Cerebellar nuclear complex (tissue), 1 donor: ENCODE measurements around the gene PPP1CB.

ENCODE experiments used
- DNase-seq, 2 experiments: peaks; one replicate each; lab custom pipeline; 2025; lab: John Stamatoyannopoulos, UW

The PPP1CB gene

GRCh38 chr2:28745225-28745624, 6.4 kb upstream of the PPP1CB start:
- no peak for DNase-seq

- no peak for DNase-seq
Measured at GRCh38 chr2:28745876-28746275, 5.8 kb upstream of the PPP1CB start.

- DNase-seq, result no peak
Measured at GRCh38 chr2:28746429-28747111, 5.1 kb upstream of the PPP1CB start.

- no peak for DNase-seq
Measured at GRCh38 chr2:28747714-28748113, 3.9 kb upstream of the PPP1CB start.

GRCh38 chr2:28748176-28748575, 3.5 kb upstream of the PPP1CB start:
- DNase-seq, result no peak

- no peak for DNase-seq
Measured at GRCh38 chr2:28748941-28749340, 2.7 kb upstream of the PPP1CB start.

GRCh38 chr2:28749526-28749925, 2.1 kb upstream of the PPP1CB start:
- no peak for DNase-seq

- no peak for DNase-seq
Measured at GRCh38 chr2:28750316-28751251, 1.0 kb upstream of the PPP1CB start.

GRCh38 chr2:28751956-28752630, 463 bp downstream of the PPP1CB start:
- DNase-seq, result peak in 1 of 2 experiments; percentile 56

GRCh38 chr2:28752631-28753376, 1.2 kb downstream of the PPP1CB start:
- DNase-seq, result no peak

- DNase-seq, result no peak
Measured at GRCh38 chr2:28754321-28754720, 2.7 kb downstream of the PPP1CB start.

- DNase-seq, result no peak
Measured at GRCh38 chr2:28755421-28755820, 3.8 kb downstream of the PPP1CB start.

- no peak for DNase-seq
Measured at GRCh38 chr2:28758459-28758858, 6.8 kb downstream of the PPP1CB start.

GRCh38 chr2:28761420-28761819, 9.8 kb downstream of the PPP1CB start:
- DNase-seq, result no peak

- DNase-seq, result no peak
Measured at GRCh38 chr2:28764909-28765711, 13.5 kb downstream of the PPP1CB start.

GRCh38 chr2:28766070-28766469, 14.4 kb downstream of the PPP1CB start:
- DNase-seq, result no peak

- no peak for DNase-seq
Measured at GRCh38 chr2:28767337-28767736, 15.7 kb downstream of the PPP1CB start.

GRCh38 chr2:28768422-28768821, 16.8 kb downstream of the PPP1CB start:
- DNase-seq, result no peak

- DNase-seq, result no peak
Measured at GRCh38 chr2:28768952-28769351, 17.3 kb downstream of the PPP1CB start.

- DNase-seq, result no peak
Measured at GRCh38 chr2:28772351-28772750, 20.7 kb downstream of the PPP1CB start.

- DNase-seq, result no peak
Measured at GRCh38 chr2:28776471-28776870, 24.8 kb downstream of the PPP1CB start.
